ENCODE measurements around the gene CNTLN.
"Not testable (repeated sequence)": the region's sequence is repeated elsewhere in the genome, so short reads cannot be mapped to it uniquely, and the experiment has no call there.

Gene CNTLN

GRCh38 chr9:17519761-17520160 is 384.9 kb downstream of the CNTLN start:
- DNase-seq, result no peak

DNA sequence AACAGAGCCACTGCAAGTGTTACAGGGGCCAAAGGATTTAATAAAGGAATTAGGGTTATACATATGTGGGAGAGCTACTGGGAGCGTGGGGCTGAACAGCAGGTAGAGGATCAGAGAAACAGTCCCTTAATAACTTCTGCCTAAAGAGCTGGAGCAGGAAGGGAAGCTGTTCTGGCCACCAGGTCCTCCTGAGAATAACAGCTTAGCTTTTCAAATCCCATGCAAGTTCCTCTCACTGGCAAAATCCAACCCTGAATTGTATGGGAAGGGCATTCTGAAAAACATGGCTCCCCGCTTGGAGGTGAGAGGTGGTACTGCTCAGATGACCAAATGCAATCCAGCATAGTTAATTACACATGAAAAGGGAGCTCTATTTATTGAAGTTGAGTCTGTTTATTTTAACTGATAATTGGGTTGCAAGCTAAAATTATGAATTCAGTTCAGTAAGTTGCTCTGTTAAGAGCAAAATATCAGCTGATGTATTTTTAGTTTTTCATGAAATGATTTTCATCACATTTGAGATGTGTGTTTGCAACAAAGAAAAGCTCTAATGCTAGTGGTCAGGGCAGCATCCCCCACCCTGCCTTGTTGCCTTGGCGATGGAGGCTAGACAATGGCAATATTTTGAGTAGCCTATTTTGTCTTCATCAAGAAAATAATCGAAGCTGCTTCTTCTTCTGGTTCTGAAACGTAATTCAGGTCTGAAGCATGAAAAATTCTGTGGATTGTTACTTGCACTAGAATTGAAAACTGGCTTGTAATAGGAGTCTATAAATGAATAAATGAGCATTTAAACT is 385.6 kb downstream of the CNTLN start:
- no peak for DNase-seq

- DNase-seq, result peak; percentile 1
Observed at GRCh38 chr9:17521100-17521855, 386.4 kb downstream of the CNTLN start.

GRCh38 chr9:17526726-17527125 is 391.9 kb downstream of the CNTLN start:
- DNase-seq, result not testable (repeated sequence)

GRCh38 chr9:17528859-17529258 is 394.0 kb downstream of the CNTLN start:
- DNase-seq, result peak; percentile 40

- DNase-seq, result peak; percentile 37
Observed at GRCh38 chr9:17531642-17532254, 396.9 kb downstream of the CNTLN start.

DNA sequence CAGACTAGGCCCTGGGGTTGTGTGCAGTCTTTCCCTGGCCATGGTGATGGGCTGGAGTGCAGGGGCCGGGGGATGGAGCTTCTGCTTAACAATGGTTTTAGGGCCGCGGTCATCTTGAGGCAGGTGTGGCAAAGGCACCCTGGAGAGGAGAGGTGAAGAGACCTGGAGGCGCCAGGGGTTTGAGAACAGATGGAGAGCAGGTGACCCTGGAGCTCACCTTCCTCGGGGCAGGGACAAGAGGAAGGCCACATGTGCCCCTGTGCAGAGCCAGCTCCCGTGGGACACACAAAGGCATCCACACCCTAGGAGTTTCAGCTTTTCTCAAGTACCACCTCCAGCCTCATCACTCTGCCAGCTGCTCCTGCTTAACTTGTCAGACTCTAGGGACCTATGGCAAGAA is 397.6 kb downstream of the CNTLN start:
- DNase-seq, result peak; percentile 42

GRCh38 chr9:17535176-17535575 is 400.3 kb downstream of the CNTLN start:
- DNase-seq, result no peak

GRCh38 chr9:17536027-17536426 is 401.2 kb downstream of the CNTLN start:
- DNase-seq, result no peak

- no peak for DNase-seq
Observed at GRCh38 chr9:17551023-17551422, 416.2 kb downstream of the CNTLN start.
